Cardiac muscle cell (in vitro differentiated cells and primary cell): ENCODE results near the gene SESN1. TPM values are rescaled to one million over a fixed set of nuclear protein-coding genes. Genes with fewer than 3 reads are reported as not detected.

Experiments used
- DNase-seq, 2 donors: peaks; one replicate each; pipeline versions ENCODE4 v3.0.0 to v3.0.0-alpha.2; 2010 to 2017; ENCODE audit warnings: low read depth in 1 of 2, low spot score in 1 of 2
- H3K27ac ChIP-seq: fragments of 200-600 bp; sonication (generic); 2 replicates; pipeline ENCODE4 v1.5.1; 2016
- H3K27me3 ChIP-seq: fragments of 200-600 bp; sonication (generic); 2 replicates; pipeline ENCODE4 v1.6.0; 2016; ENCODE audit warnings: control low read depth
- H3K36me3 ChIP-seq: fragments of 200-600 bp; sonication (generic); 2 replicates; pipeline ENCODE4 v1.5.1; 2016; ENCODE audit warnings: control low read depth
- H3K4me1 ChIP-seq: fragments of 200-600 bp; sonication (generic); 2 replicates; pipeline ENCODE4 v1.8.1; 2017; ENCODE audit warnings: low read depth, mild to moderate bottlenecking, mixed run types
- H3K4me3 ChIP-seq: fragments of 200-600 bp; sonication (generic); 2 replicates; pipeline ENCODE4 v1.5.1; 2016; ENCODE audit warnings: mild to moderate bottlenecking
- H3K9me3 ChIP-seq: fragments of 200-600 bp; sonication (generic); 2 replicates; pipeline ENCODE4 v1.5.1; 2017; ENCODE audit warnings: low read depth, mild to moderate bottlenecking, control low read depth
- polyA plus RNA-seq: library from polyadenylated mRNA; unstranded; fragments of >200 nt; fragmentation: Nextera tagmentation; extraction: Ambion mirVana; gene quantifications from 2 replicates; pipeline ENCODE4 v1.2.1, GENCODE V29; 2016
- total RNA-seq: library from RNA; depleted of rRNA; stranded (reverse); fragments of >200 nt; gene quantifications from 2 replicates; pipeline ENCODE4 v1.2.3, GENCODE V29; 2016
- TF ChIP-seq, protein P1 (sequence below): IDR thresholded peaks from 2 replicates; pipeline ENCODE4 v1.5.1; 2012; ENCODE audit warnings: low read depth, mild to moderate bottlenecking, low read length

Gene SESN1
- total and polyA plus RNA-seq, 2 experiments from 2014 or later: 16.4 to 21.5 TPM

DNA sequence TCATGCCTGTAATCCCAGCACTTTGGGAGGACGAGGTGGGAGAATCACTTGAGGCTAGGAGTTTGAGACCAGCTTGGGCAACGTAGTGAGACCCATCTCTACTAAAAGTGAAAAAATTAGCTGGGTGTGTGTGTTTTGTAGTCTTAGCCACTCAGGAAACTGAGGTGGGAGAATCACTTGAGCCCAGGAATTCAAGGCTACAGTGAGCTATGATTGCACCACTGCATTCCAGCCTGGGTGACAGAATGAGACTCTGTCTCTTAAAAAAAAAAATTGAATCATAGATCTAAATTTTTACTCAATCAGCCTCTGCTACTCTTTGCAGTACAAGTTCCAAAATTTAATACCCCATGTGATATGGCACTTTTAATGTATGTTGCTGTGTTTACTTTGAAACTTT lies 124.9 kb downstream of the SESN1 start:
- peak in 1 of 2 donors; percentile 29 for DNase-seq
- Histone ChIP-seq H3K4me3 (no peak overlapping the region), H3K27me3 (no peaks in the 10 kb centered on the region), H3K9me3 (no peaks in the 10 kb centered on the region), H3K36me3 (no peaks in the 10 kb centered on the region), H3K4me1 (peaks cover 16% of the 10 kb centered on the region), H3K27ac (no peak overlapping the region)
- TF ChIP-seq, protein P1, sequence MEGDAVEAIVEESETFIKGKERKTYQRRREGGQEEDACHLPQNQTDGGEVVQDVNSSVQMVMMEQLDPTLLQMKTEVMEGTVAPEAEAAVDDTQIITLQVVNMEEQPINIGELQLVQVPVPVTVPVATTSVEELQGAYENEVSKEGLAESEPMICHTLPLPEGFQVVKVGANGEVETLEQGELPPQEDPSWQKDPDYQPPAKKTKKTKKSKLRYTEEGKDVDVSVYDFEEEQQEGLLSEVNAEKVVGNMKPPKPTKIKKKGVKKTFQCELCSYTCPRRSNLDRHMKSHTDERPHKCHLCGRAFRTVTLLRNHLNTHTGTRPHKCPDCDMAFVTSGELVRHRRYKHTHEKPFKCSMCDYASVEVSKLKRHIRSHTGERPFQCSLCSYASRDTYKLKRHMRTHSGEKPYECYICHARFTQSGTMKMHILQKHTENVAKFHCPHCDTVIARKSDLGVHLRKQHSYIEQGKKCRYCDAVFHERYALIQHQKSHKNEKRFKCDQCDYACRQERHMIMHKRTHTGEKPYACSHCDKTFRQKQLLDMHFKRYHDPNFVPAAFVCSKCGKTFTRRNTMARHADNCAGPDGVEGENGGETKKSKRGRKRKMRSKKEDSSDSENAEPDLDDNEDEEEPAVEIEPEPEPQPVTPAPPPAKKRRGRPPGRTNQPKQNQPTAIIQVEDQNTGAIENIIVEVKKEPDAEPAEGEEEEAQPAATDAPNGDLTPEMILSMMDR: no peak

DNA sequence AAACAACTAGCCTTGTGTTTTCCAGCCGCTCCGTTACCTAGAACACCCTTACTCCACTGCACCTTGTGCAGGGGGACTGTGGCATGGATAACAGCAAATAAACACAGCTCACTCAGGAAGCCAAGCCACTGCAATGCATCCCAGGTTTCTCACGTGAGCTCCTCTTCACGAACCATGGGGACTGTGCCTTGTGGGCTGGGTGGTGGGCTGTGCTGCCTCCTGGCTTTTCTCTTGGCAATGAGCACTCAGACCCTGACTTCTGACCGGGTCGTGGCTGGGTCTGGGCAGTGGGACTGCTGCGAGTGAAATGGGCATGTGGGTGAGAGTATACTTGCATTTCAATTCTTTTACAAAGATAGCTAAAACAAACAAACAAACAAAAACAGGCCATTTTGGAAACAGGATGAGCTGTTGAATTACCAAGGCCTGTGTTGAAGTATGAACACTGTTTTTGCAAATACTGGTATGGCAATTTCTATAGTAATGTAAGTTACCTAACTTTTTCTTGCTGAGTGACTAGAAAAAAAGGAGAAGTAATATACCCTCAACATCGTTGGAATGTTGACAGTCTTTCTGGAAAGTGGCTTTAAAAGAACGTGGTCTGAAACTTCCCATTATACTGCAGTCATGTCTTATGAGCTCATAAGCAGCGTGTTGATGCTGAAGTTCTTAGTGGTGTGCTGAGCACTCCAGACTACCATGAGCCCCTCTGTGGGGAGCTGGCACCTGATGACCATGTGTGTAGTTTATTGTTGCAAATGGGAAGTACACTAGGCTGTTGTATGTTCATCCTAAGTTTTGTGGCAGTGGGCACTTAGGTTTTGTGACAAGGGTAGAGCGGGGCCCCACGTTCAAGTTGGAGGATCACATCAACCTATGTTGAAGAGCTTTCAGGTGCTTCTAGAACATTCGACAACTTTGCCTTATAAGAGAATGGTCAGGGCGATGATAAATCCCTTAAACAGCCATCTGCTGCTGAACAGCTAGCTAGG lies 126.0 kb downstream of the SESN1 start:
- Histone ChIP-seq H3K4me3 (no peak overlapping the region), H3K27me3 (no peaks in the 10 kb centered on the region), H3K27ac (no peak overlapping the region), H3K4me1 (peaks cover 16% of the 10 kb centered on the region), H3K9me3 (no peaks in the 10 kb centered on the region), H3K36me3 (no peaks in the 10 kb centered on the region)
- no peak for DNase-seq
- TF ChIP-seq, protein P1: no peak

DNA sequence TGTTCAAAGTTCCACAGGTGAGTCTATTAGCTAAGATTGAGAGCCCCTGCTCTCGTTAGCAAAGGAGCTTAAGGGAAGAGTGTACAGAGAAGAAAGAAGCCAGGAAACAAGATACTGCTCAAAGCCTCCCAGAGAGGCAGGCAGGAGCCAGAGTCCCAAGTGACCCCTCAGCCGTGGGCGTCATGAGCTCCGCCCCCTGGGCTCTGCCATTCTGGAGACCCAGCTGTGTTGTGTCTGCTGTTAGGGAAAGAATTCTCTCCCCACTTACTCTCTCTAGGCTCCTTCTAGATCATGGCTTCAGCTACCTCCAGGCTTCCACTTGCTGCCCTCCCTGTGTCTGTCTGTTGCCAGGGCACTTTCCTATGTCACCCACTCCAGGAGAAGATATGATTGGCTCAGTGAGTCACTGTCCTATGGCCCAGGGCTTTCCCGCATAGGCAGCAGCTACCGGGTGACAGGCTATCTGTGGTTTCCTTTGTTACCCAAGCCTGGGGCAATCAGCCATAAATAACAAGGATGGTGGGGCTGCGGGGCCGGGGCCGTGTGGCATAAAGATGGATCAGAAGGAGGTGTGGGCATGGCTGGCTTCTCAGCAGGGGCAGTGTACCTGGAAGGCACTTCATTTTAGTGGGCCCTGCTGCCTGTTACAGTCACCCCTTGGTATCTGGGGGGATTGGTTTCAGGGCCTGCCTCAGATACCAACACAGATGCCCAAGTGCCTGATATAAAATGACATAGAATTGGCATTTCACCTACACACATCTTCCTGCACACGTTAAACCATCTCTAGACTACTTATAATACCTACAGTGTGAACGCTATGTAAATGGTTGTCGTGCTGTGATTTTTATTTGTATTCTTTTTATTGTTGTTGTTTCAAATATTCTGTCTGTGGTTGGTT lies 127.5 kb downstream of the SESN1 start:
- H3K27ac ChIP-seq: no peak overlapping the region
- H3K4me1 ChIP-seq: peaks cover 16% of the 10 kb centered on the region
- no peaks in the 10 kb centered on the region for H3K9me3 ChIP-seq
- TF ChIP-seq, protein P1: no peak
- peak; percentile 64 to 73 for DNase-seq
- no peaks in the 10 kb centered on the region for H3K27me3 ChIP-seq
- no peaks in the 10 kb centered on the region for H3K36me3 ChIP-seq
- H3K4me3 ChIP-seq: no peak overlapping the region

DNA sequence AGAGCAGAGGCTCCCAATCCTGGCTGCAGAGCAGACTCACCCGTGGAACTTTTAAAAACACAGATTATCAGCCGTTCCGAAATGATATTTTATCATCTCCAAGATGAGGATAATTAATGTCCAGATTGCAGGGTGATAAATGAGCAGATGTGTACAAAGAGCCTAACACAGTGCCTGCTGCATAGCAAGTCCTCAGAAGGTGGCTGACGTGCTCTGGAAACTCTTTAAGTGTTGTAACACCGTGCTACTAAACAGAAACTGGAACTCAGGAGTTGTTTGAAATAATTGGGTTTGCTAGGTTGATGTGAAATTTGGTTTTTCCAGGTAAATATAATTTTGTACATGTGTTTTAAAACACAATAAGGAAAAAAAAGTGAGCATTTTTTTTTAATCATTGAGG lies 128.4 kb downstream of the SESN1 start:
- H3K4me1 ChIP-seq: peaks cover 10% of the 10 kb centered on the region
- TF ChIP-seq, protein P1: no peak
- H3K27ac ChIP-seq: no peak overlapping the region
- no peak for DNase-seq
- H3K36me3 ChIP-seq: no peaks in the 10 kb centered on the region
- H3K27me3 ChIP-seq: no peaks in the 10 kb centered on the region
- no peaks in the 10 kb centered on the region for H3K9me3 ChIP-seq
- H3K4me3 ChIP-seq: no peak overlapping the region

DNA sequence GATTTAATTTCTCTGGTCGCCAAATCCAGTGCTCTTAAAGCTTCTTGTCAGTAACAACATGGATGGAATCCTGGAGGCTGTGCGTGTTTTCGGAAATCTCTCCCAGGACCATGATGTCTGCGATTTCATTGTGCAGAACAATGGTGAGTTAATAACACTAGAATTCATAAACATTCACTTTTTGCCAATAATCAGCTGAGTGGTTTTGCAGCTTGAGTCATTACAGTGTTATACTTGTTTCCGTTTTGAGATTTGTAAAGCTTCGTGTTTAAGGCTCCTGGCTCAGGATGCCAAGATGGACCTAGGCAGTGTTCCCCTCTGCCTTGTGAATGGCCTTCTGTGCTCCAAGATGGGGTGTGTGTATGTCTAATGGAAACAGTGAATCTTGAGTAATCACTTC lies 132.7 kb downstream of the SESN1 start:
- Histone ChIP-seq H3K4me1 (peaks cover 3% of the 10 kb centered on the region), H3K9me3 (no peaks in the 10 kb centered on the region), H3K36me3 (no peaks in the 10 kb centered on the region), H3K27me3 (no peaks in the 10 kb centered on the region), H3K27ac (no peak overlapping the region), H3K4me3 (no peak overlapping the region)
- TF ChIP-seq, protein P1: no peak
- DNase-seq: peak in 1 of 2 donors; percentile 85
